T-helper 1 cell treated with Interleukin-12 subunit alpha and Interleukin-12 subunit beta and Interleukin-4 antibody, amounts not matched to agents 30 ng/mL and 1 ng/mL, for 36 hours (primary cell): ENCODE data around the gene ALDH5A1. TPM values are rescaled to one million over a fixed set of nuclear protein-coding genes. Genes with fewer than 3 reads are reported as not detected.

ENCODE experiments used
- intact Hi-C: fragments of 100-400 bp; cut with micrococcal nuclease; formaldehyde crosslinking; loops from one replicate; pipeline ENCODE4 v1.15.1; 2024
- total RNA-seq: library from RNA; stranded (reverse); gene quantifications from 2 replicates; pipeline ENCODE4 v1.2.3, GENCODE V29; 2022

The ALDH5A1 gene
- total RNA-seq, 1 donor from 2014 or later = 5.6 TPM

DNA sequence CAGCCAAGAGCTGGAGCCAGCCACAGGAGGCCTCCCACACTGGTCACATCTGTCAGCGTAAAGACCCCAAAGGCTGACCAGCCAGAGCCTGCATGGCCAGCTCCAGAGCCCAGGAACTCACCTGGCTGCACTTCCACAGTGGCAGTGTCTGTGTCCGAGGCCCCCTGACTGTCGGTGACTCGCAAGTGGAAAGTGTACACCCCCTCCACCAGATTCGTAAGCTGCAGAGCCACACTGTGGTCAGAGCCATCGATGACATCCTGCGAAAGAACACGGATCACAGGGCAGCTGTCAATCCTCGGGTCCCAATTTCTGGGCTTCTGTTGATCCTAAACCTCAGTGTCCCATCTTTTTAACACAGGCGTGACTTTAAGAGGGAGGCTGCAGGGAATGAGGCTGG lies 69.3 kb downstream of the ALDH5A1 start:
- intact Hi-C loops = no loop called here

DNA sequence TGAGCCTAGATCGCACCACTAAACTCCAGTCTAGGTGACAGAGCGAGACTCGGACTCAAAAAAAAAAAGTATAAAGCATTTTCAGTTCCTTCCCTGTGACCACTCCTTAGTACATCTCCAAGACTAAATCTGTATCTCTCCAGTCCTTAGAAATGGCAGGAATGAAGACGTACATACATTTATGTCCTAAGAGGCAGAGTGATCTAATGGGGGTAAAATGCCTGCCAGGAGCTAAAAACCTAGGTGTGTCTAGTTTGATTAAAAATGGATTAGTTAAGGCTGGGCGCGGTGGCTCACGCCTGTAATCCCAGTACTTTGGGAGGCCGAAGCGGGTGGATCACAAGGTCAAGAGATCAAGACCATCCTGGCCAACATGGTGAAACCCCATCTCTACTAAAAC lies 70.4 kb downstream of the ALDH5A1 start:
- intact Hi-C loops = no loop called here

DNA sequence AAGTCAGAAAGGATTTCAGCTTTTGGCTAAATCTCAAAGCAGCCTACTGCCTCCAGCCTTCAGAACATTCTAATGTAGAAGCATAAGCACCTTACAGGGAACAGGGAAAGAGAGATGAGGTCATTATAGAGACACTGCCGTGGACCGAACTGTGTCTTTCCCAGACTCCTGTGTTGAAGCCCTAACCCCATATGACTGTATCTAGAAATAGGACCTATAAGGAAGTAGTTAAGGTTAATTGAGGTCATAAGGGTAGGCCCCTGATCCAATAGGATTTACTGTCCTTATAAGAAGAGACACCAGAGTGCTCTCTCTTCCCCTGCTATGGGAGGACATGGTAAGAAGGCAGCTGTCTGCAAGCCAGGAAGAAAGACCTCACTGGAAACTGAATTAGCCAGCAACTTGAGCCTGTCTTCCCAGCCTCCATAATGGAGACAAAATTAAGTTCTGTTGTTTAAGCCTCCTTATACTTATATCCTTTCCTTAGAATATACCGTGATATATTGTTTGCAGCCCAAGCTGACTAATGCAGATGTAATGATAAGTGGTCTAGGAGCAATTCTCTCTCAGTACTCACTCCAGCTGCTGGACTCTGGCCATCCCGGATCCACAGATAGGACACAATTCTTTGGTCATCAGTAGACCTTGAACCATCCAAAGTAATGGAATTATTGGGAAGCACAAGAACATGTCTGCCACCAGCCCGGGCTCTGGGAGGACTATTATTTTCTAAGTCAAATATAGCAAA lies 71.4 kb downstream of the ALDH5A1 start:
- intact Hi-C loops = no loop called here

DNA sequence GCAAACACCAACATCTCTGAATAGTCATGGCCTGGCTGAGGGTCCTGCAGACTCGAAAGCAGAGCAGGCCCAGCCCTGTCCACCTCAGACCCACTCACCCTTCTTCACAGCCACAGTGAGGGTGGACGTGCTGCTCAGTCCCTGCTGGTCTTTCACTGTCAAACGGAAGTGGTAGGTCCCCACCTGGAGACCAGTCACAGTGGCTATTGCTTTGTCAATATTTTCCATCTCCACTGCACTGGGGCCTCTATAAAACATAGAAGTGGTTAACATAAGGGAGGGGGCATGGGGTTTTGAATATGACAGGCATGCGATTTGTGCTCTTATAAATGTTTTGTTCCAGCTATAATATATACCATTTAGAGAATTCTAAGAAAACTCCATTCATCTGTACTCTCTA lies 73.9 kb downstream of the ALDH5A1 start:
- intact Hi-C loops = no loop called here

DNA sequence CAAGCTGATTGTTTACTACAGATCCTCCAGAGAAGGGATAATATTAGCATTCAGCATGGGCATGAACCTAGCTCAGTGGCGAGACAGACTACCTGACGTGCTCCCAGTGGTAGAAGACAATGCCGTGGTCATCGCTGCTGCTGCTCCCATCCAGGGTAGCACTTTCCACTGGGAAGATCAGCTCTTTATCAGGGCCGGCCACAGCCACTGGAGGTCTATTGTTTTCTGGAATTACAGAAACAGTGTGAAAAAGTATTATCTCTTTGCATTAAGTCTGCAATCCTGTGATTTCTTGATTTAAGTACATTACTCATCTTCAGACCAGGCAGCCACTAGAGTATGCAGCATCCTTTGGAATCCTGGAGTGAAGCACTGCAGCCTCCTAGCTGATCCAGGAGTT lies 75.0 kb downstream of the ALDH5A1 start:
- intact Hi-C loops = no loop called here

DNA sequence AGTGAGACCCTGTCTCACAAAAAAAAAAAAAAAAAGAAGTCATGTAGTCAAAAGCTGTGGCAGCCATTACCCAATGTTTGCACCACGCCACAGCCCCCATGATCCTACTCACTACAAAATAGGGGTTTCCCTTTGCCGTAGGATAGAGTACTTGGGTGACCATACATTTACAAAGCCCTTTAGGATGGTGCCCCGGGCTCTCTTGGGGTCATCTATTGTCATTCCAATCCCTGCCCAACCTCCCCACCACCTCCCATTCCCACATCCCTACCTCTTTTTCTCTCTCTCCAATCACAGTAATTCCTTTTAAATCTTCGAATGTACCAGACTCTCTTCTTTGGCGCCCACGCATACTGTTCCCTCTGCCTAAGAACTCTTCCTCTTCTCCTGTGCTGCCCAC lies 76.6 kb downstream of the ALDH5A1 start:
- intact Hi-C loops = no loop called here

DNA sequence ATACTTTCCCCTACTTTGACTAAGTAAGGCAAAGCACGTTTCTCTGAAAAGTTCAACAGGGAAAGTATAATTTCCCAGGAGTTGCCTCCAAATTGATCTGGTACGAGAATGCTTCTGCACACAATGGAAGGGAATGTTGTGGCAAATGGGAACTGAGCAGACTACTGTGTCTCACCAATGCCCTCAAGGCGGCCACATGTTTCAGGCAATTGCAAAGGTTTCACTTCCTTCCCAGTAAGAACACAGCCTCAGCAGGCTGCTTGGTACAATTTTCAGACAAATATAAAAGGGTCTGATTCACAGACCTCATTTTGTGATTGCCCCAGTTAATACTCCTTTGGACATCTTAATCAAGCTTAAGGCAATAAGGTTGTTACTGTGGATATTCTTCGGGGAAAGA lies 80.0 kb downstream of the ALDH5A1 start:
- intact Hi-C loops = no loop called here

DNA sequence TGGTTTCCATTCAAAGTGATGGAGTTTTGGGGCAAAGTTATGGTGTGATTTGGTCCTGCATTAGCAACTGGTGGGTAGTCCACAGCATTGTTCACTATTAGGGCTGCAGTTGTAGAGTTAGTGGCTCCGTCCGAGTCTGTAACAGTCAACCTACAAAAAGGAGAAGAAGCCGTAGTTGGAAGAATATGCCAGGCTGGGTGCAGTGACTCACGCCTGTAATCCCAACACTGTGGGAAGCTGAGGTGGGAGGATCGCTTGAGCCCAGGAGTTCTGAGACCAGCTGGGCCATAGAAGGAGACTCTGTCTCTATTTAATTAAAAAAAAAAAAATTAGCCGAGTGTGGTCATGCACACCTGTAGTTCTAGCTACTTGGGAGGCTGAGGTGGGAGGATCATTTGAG lies 81.7 kb downstream of the ALDH5A1 start:
- intact Hi-C loops = no loop called here

DNA sequence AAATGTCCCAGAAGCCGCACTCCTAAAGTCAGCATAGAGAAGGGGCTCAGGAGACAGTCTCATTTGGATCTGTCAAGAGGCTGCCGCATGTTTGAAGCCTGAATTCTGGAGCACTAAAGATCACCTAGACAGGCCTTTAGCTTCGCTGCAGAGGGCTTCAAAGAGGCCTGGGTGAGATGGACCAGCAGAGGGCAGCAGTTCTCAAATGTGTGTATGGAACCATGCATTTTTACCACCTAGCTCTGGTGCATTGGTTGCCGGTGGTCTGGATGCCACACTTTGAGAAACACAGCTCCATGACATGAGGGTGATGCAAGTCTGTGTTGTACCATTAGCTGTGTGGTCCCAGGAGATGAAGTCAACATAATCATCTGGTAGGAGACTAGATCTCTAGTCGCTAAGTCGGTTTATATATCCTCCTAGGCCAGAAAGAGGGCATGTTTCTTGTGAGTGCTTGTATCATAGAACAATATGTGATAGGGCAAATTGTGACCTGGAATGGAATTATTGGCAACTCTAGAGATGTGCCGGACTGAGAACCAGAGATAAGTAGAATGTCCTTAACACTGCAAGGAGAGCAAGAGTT lies 86.4 kb downstream of the ALDH5A1 start:
- intact Hi-C loops = loop anchor here (1.0 to 5.0 kb wide), 8 partner anchors 66 to 489 kb away; partner anchors contain the start of genes GMNN and KIAA0319

DNA sequence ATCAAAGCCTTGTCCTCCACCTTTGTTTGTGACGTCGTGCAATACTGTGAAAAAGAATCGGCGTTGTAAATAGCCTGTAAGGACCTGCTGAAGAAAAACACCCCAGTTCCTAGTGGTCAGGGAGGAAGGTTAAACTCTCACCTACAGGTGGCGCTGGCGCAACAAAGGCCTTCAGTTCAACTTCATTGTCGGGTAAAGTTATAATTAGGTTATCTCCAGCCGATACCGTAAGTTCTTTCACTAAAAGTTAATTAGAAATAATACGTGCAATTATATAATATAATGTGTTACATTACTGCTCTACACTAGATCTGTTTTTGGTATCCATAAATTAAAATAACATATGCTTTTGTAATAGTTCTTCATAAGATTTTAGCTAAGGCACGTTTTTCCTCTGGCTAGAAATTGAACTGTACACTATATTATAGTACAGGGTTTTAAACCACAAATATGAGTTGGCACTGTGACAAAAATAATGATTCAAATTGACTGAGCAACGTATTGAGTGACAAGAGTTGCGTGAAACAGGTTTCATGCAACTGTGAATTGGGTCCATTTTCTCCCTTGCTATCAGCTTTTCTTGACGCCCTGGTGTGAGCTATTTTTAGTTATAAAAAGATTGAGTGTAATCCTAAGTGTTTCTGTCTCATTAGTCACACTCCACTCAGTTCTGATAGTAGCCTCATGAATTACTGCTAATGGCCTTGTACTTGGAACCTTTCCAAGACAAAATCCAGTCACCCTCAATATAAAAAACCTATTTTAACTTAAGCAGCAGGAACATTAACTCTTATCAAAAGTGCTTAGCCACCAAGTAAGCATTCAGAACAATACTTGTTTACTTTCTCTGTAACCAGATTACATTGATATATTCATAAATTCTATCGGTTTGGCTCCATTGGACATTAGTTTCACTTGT lies 89.0 kb downstream of the ALDH5A1 start:
- intact Hi-C loops = loop anchor here (1.0 to 5.0 kb wide), 3 partner anchors 64 to 153 kb away; partner anchors contain the start of genes KIAA0319 and TDP2

DNA sequence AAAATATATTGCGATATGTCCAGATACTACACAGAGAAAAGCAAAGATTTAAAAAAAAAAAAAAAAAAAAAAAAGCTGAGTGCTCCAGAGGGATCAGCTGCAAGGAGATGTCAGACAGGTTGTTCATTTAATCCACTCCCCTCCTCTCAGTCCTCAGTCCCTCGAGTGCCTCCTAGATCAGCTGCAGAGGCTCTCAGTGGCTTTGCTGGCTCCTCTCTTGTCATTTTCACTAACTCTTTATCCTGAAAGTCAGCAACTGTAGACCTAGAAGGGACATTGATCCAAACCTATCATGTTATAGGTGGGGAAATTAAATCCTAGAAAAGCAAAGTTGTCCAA lies 89.6 kb downstream of the ALDH5A1 start:
- intact Hi-C loops = loop anchor here (5.0 kb wide), 1 partner anchor 63 kb away; the partner anchor contains the start of gene KIAA0319

Other genes with a start within 250 kb of the ALDH5A1 start
- not detected in 2 replicates for gene DCDC2, start 136.9 kb upstream of the ALDH5A1 start, total RNA-seq
- gene MRS2, start 92.0 kb upstream of the ALDH5A1 start, total RNA-seq = 23.4 and 23.9 TPM in 2 replicates
- gene GPLD1, start 5.4 kb upstream of the ALDH5A1 start, total RNA-seq = 0.34 and 0.59 TPM in 2 replicates
- not detected in 2 replicates for gene KIAA0319, start 151.2 kb downstream of the ALDH5A1 start, total RNA-seq
- 47.0 and 49.3 TPM in 2 replicates for gene TDP2, start 171.9 kb downstream of the ALDH5A1 start, total RNA-seq
- 20.4 and 21.0 TPM in 2 replicates for gene ACOT13, start 172.1 kb downstream of the ALDH5A1 start, total RNA-seq
- gene C6orf62, start 224.2 kb downstream of the ALDH5A1 start, total RNA-seq = 118 and 123 TPM in 2 replicates